Thyroid gland (tissue), 4 donors: ENCODE data around the gene SMARCC1. TPM values are rescaled to one million over a fixed set of nuclear protein-coding genes. Genes with fewer than 3 reads are reported as not detected.

Experiments
- DNase-seq, 2 donors: peaks; one replicate each; pipeline ENCODE4 v3.0.0-alpha.2; 2019
- H3K27ac ChIP-seq, 3 donors: fragments of 200-600 bp; sonication (generic); 1 replicate in 2 of 3; 2 replicates in 1 of 3; pipeline ENCODE4 v1.5.1; 2016 to 2019; ENCODE audit warnings: mild to moderate bottlenecking in 1 of 3, moderate library complexity in 1 of 3
- H3K27me3 ChIP-seq: fragments of 200-600 bp; sonication (generic); one replicate; pipeline ENCODE4 v1.5.1; 2019
- H3K36me3 ChIP-seq, 2 donors: fragments of 200-600 bp; sonication (generic); one replicate each; pipeline ENCODE4 v1.5.1; 2016 to 2019
- H3K4me1 ChIP-seq, 2 donors: fragments of 200-600 bp; sonication (generic); one replicate each; pipeline ENCODE4 v1.5.1; 2017 to 2019
- H3K4me3 ChIP-seq, 3 donors: fragments of 200-600 bp; sonication (generic); replicated peaks in 1 of 3; 1 replicate in 2 of 3; 2 replicates in 1 of 3; pipeline ENCODE4 v1.5.1; 2016; ENCODE audit warnings: mild to moderate bottlenecking in 1 of 3
- H3K9me3 ChIP-seq: fragments of 200-600 bp; sonication (generic); one replicate; pipeline ENCODE4 v1.5.1; 2017
- CTCF ChIP-seq, 6 experiments: fragments of 200-600 bp in 3 of 6; fragments of 450-650 bp in 3 of 6; sonication (generic) in 3 of 6; IDR thresholded peaks; one replicate each; pipeline ENCODE4 v1.5.1; 2016 to 2019; ENCODE audit warnings: antibody characterized with exemption in 6 of 6, mild to moderate bottlenecking in 2 of 6, inconsistent platforms in 1 of 6, moderate library complexity in 1 of 6
- POLR2A ChIP-seq, 2 donors: fragments of 450-650 bp; IDR thresholded peaks; one replicate each; pipeline ENCODE4 v1.6.1; 2017; ENCODE audit warnings: antibody characterized with exemption in 2 of 2, mild to moderate bottlenecking in 2 of 2, moderate library complexity in 1 of 2
- WGBS, 2 donors: methylation state at CpG; one replicate each; pipeline ENCODE4 v1.1.5; 2017; 5-methylcytosine and 5-hydroxymethylcytosine counted together
- intact Hi-C: fragments of 100-400 bp; cut with DNase I; formaldehyde crosslinking; loops from one replicate; pipeline ENCODE4 v1.15.1; 2023
- total RNA-seq, 4 donors: library from RNA; depleted of rRNA; stranded (reverse); fragments of >200 nt; gene quantifications; one replicate each; pipeline ENCODE4 v1.2.3, GENCODE V29; 2016

The SMARCC1 gene
- total RNA-seq, 4 donors from 2014 or later = 38.0 to 49.2 (median 45.4) TPM

GRCh38 chr3:47611576-47611975 is 170.1 kb downstream of the SMARCC1 start:
- Histone ChIP-seq H3K27ac (peak overlapping the region; percentile 79 to 95 (median 86)), H3K4me1 (peaks cover 14 to 16% of the 10 kb centered on the region in 2 donors), H3K9me3 (no peaks in the 10 kb centered on the region), H3K27me3 (no peaks in the 10 kb centered on the region), H3K36me3 (peaks cover 7 to 18% of the 10 kb centered on the region in 2 donors), H3K4me3 (no peak overlapping the region)
- DNase-seq = no peak
- intact Hi-C loops = no loop called here
- TF ChIP-seq POLR2A (IDR thresholded peaks at IDR 0.05) = no peak
- TF ChIP-seq CTCF (IDR thresholded peaks at IDR 0.05) = no peak
- WGBS, 2 donors = 74 to 77% methylated on average over 2 of the region's 2 CpGs

GRCh38 chr3:47610583-47610982 is 171.1 kb downstream of the SMARCC1 start:
- Histone ChIP-seq H3K27me3 (no peaks in the 10 kb centered on the region), H3K27ac (no peak overlapping the region), H3K9me3 (no peaks in the 10 kb centered on the region), H3K4me1 (peaks cover 14 to 16% of the 10 kb centered on the region in 2 donors), H3K36me3 (peaks cover 7 to 22% of the 10 kb centered on the region in 2 donors), H3K4me3 (no peak overlapping the region)
- intact Hi-C loops = no loop called here
- WGBS, 2 donors = 91 to 96% methylated on average over 3 of the region's 3 CpGs
- DNase-seq = no peak
- no peak for TF ChIP-seq POLR2A (IDR thresholded peaks at IDR 0.05)
- TF ChIP-seq CTCF (IDR thresholded peaks at IDR 0.05) = no peak

- 95 to 97% methylated on average over 2 of the region's 2 CpGs for WGBS, 2 donors
- H3K4me1 ChIP-seq = peaks cover 4 to 7% of the 10 kb centered on the region in 2 donors
- no peaks in the 10 kb centered on the region for H3K9me3 ChIP-seq
- intact Hi-C loops = no loop called here
- TF ChIP-seq POLR2A (IDR thresholded peaks at IDR 0.05) (no peak), CTCF (IDR thresholded peaks at IDR 0.05) (no peak)
- H3K27me3 ChIP-seq = no peaks in the 10 kb centered on the region
- H3K36me3 ChIP-seq = peaks cover 7 to 22% of the 10 kb centered on the region in 2 donors
- no peak for DNase-seq
- H3K27ac ChIP-seq = no peak overlapping the region
- no peak overlapping the region for H3K4me3 ChIP-seq
Observed at GRCh38 chr3:47607335-47607734, 174.4 kb downstream of the SMARCC1 start.

- TF ChIP-seq CTCF (IDR thresholded peaks at IDR 0.05) (no peak), POLR2A (IDR thresholded peaks at IDR 0.05) (no peak)
- intact Hi-C loops = no loop called here
- H3K27me3 ChIP-seq = no peaks in the 10 kb centered on the region
- no peak overlapping the region for H3K4me3 ChIP-seq
- H3K4me1 ChIP-seq = no peaks in the 10 kb centered on the region
- H3K36me3 ChIP-seq = peaks cover 7 to 22% of the 10 kb centered on the region in 2 donors
- no peaks in the 10 kb centered on the region for H3K9me3 ChIP-seq
- H3K27ac ChIP-seq = no peak overlapping the region
- WGBS, 2 donors = 92 to 97% methylated on average over 5 of the region's 5 CpGs
- DNase-seq = no peak
Observed at GRCh38 chr3:47606165-47606564, 175.5 kb downstream of the SMARCC1 start.

- intact Hi-C loops = no loop called here
- TF ChIP-seq POLR2A (IDR thresholded peaks at IDR 0.05) (no peak), CTCF (IDR thresholded peaks at IDR 0.05) (no peak)
- WGBS, 2 donors = 41 to 64% methylated on average over 2 of the region's 2 CpGs
- no peaks in the 10 kb centered on the region for H3K9me3 ChIP-seq
- no peaks in the 10 kb centered on the region for H3K27me3 ChIP-seq
- peaks cover 7 to 22% of the 10 kb centered on the region in 2 donors for H3K36me3 ChIP-seq
- no peak for DNase-seq
- no peak overlapping the region for H3K4me3 ChIP-seq
- H3K27ac ChIP-seq = no peak overlapping the region
- no peaks in the 10 kb centered on the region for H3K4me1 ChIP-seq
Observed at GRCh38 chr3:47605652-47606051, 176.0 kb downstream of the SMARCC1 start.
